Prostate gland (tissue), 2 donors: ENCODE data around the gene ERRFI1. TPM values are rescaled to one million over a fixed set of nuclear protein-coding genes. Genes with fewer than 3 reads are reported as not detected.

Source experiments
- DNase-seq: peaks from one replicate; pipeline ENCODE4 v3.0.0-alpha.2; 2019; ENCODE audit warnings: low spot score
- H3K27ac ChIP-seq, 2 donors: fragments of 200-600 bp; sonication (generic); 2 replicates each; pipeline ENCODE4 v1.5.1; 2017 to 2019
- H3K27me3 ChIP-seq: fragments of 200-600 bp; sonication (generic); replicated peaks from 2 replicates; pipeline ENCODE4 v1.5.1; 2019; ENCODE audit not compliant: insufficient read depth
- H3K36me3 ChIP-seq, 2 donors: fragments of 200-600 bp; sonication (generic); 1 replicate in 1 of 2; 2 replicates in 1 of 2; pipeline versions ENCODE4 v1.5.1 to v1.8.1; 2017 to 2019
- H3K4me1 ChIP-seq: fragments of 200-600 bp; sonication (generic); replicated peaks from 2 replicates; pipeline ENCODE4 v1.5.1; 2019
- H3K4me3 ChIP-seq, 2 donors: fragments of 200-600 bp; sonication (generic); 2 replicates each; pipeline ENCODE4 v1.5.1; 2017 to 2019
- H3K9me3 ChIP-seq: fragments of 200-600 bp; sonication (generic); 2 replicates; pipeline ENCODE4 v1.5.1; 2017
- CTCF ChIP-seq, 4 experiments: fragments of 200-600 bp in 2 of 4; fragments of 450-650 bp in 2 of 4; sonication (generic) in 2 of 4; IDR thresholded peaks; 1 replicate in 3 of 4; 2 replicates in 1 of 4; pipeline ENCODE4 v1.5.1; 2016 to 2019; ENCODE audit warnings: antibody characterized with exemption in 4 of 4, mild to moderate bottlenecking in 2 of 4, moderate library complexity in 2 of 4
- POLR2A ChIP-seq: fragments of 450-650 bp; IDR thresholded peaks from one replicate; pipeline ENCODE4 v1.6.1; 2016; ENCODE audit warnings: antibody characterized with exemption, mild to moderate bottlenecking
- POLR2AphosphoS5 ChIP-seq: sonication (generic); formaldehyde crosslinking; IDR thresholded peaks from one replicate; pipeline ENCODE4 v1.6.1; 2017; ENCODE audit warnings: antibody characterized with exemption
- WGBS: methylation state at CpG from one replicate; pipeline ENCODE4 v1.1.5; 2018; 5-methylcytosine and 5-hydroxymethylcytosine counted together
- intact Hi-C: fragments of 100-400 bp; cut with DNase I; formaldehyde crosslinking; loops from one replicate; pipeline ENCODE4 v1.14.2; 2022
- total RNA-seq, 2 donors: library from RNA; depleted of rRNA; stranded (reverse); fragments of >200 nt; gene quantifications; one replicate each; pipeline ENCODE4 v1.1.0, GENCODE V29; 2016

ERRFI1 gene
- total RNA-seq, 2 donors from 2014 or later = 58.1 to 60.4 TPM

GRCh38 chr1:8012955-8013354 is 13.2 kb downstream of the ERRFI1 start:
- TF ChIP-seq CTCF (IDR thresholded peaks at IDR 0.05) (no peak), POLR2AphosphoS5 (no peak), POLR2A (no peak)
- Histone ChIP-seq H3K36me3 (peaks cover 8 to 12% of the 10 kb centered on the region in 2 donors), H3K4me3 (no peak overlapping the region), H3K4me1 (peaks cover 23% of the 10 kb centered on the region), H3K27ac (no peak overlapping the region), H3K27me3 (no peaks in the 10 kb centered on the region), H3K9me3 (no peaks in the 10 kb centered on the region)
- WGBS = 92% methylated on average over 4 of the region's 4 CpGs
- no peak for DNase-seq
- intact Hi-C loops = no loop called here

- H3K27ac ChIP-seq = no peak overlapping the region
- WGBS = 61% methylated on average over 7 of the region's 7 CpGs
- DNase-seq = no peak
- intact Hi-C loops = no loop called here
- peaks cover 8 to 12% of the 10 kb centered on the region in 2 donors for H3K36me3 ChIP-seq
- no peaks in the 10 kb centered on the region for H3K9me3 ChIP-seq
- no peaks in the 10 kb centered on the region for H3K27me3 ChIP-seq
- H3K4me3 ChIP-seq = no peak overlapping the region
- H3K4me1 ChIP-seq = peaks cover 19% of the 10 kb centered on the region
- no peak for TF ChIP-seq POLR2AphosphoS5
- TF ChIP-seq POLR2A = no peak
- TF ChIP-seq CTCF (IDR thresholded peaks at IDR 0.05) = no peak
Measured at GRCh38 chr1:8011923-8012858, 13.9 kb downstream of the ERRFI1 start.

GRCh38 chr1:8011016-8011415 is 15.1 kb downstream of the ERRFI1 start:
- no peak overlapping the region for H3K4me3 ChIP-seq
- H3K27me3 ChIP-seq = no peaks in the 10 kb centered on the region
- no peak for DNase-seq
- TF ChIP-seq POLR2A = no peak
- TF ChIP-seq CTCF (IDR thresholded peaks at IDR 0.05) = no peak
- no peak for TF ChIP-seq POLR2AphosphoS5
- peaks cover 10% of the 10 kb centered on the region for H3K4me1 ChIP-seq
- no peak overlapping the region for H3K27ac ChIP-seq
- H3K9me3 ChIP-seq = no peaks in the 10 kb centered on the region
- intact Hi-C loops = no loop called here
- 60% methylated on average over 4 of the region's 4 CpGs for WGBS
- H3K36me3 ChIP-seq = peaks cover 8 to 12% of the 10 kb centered on the region in 2 donors

- WGBS = 89% methylated on average over 8 of the region's 8 CpGs
- TF ChIP-seq POLR2A (no peak), POLR2AphosphoS5 (no peak), CTCF (IDR thresholded peaks at IDR 0.05) (no peak)
- Histone ChIP-seq H3K27me3 (no peaks in the 10 kb centered on the region), H3K9me3 (no peaks in the 10 kb centered on the region), H3K27ac (no peak overlapping the region), H3K4me1 (peaks cover 12% of the 10 kb centered on the region), H3K36me3 (peaks cover 8 to 12% of the 10 kb centered on the region in 2 donors), H3K4me3 (no peak overlapping the region)
- no peak for DNase-seq
- intact Hi-C loops = no loop called here
Measured at GRCh38 chr1:8010080-8010664, 15.9 kb downstream of the ERRFI1 start.
